GM12874 (cell line): ENCODE data around the gene ANKRD55.

Experiments
- CTCF ChIP-seq: IDR thresholded peaks from 2 replicates; pipeline ENCODE4 v1.5.1; 2011; ENCODE audit warnings: low read depth, mild to moderate bottlenecking, control low read depth, low read length, moderate library complexity; ENCODE audit not compliant: insufficient read depth

The ANKRD55 gene

GRCh38 chr5:56093970-56094369, 139.2 kb downstream of the ANKRD55 start:
- no peak for TF ChIP-seq CTCF

GRCh38 chr5:56092115-56092514, 141.0 kb downstream of the ANKRD55 start:
- TF ChIP-seq CTCF = no peak

GRCh38 chr5:56091664-56092063, 141.5 kb downstream of the ANKRD55 start:
- TF ChIP-seq CTCF = no peak

GRCh38 chr5:56090793-56091460, 142.2 kb downstream of the ANKRD55 start:
- no peak for TF ChIP-seq CTCF

GRCh38 chr5:56088967-56089829, 143.9 kb downstream of the ANKRD55 start:
- TF ChIP-seq CTCF = no peak

GRCh38 chr5:56088431-56088949, 144.6 kb downstream of the ANKRD55 start:
- TF ChIP-seq CTCF = no peak

GRCh38 chr5:56085193-56085592, 147.9 kb downstream of the ANKRD55 start:
- no peak for TF ChIP-seq CTCF
